Measurements from ENCODE around the gene BHLHA9.

DNA sequence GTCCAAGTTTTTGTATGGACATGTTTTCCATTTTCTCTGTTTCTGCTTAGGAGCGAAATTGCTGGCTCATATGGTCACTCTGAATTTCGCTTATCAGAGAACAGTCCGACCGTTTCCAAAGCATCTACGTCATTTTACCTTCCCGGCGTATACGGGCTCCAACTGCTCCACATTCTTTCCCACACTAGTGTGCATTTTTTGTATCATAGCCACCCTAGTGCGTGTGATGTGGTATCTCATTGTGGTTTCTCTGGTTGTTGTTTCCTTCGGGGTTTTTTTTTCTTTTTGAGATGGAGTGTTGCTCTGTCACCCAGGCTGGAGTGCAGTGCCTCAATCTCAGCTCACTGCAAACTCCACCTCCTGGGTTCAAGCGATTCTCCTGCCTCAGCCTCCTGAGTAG lies 31.0 kb upstream of the BHLHA9 start:
- TF ChIP-seq TEAD4 (IDR thresholded peaks at IDR 0.05): no peak
- TF ChIP-seq YY1 (IDR thresholded peaks at IDR 0.05; ENCODE audit: low read depth): no peak
- TF ChIP-seq TAF1 (IDR thresholded peaks at IDR 0.05; ENCODE audit: low read depth): no peak
- TF ChIP-seq RAD21 (IDR thresholded peaks at IDR 0.05; ENCODE audit: low read depth): no peak
- no peak for TF ChIP-seq FOXM1 (IDR thresholded peaks at IDR 0.05; ENCODE audit: borderline replicate concordance, low read depth)
- no peak for TF ChIP-seq EP300 (IDR thresholded peaks at IDR 0.05; ENCODE audit: borderline replicate concordance)
